HG02623 (cell line): Measurements from ENCODE around the gene TUFT1.

Experiments used
- ATAC-seq: cut with Tn5 transposase; IDR thresholded peaks from one replicate; pipeline ENCODE4 v1.9.1; 2021; ENCODE audit warnings: moderate library complexity; ENCODE audit not compliant: unreplicated experiment

TUFT1 gene

DNA sequence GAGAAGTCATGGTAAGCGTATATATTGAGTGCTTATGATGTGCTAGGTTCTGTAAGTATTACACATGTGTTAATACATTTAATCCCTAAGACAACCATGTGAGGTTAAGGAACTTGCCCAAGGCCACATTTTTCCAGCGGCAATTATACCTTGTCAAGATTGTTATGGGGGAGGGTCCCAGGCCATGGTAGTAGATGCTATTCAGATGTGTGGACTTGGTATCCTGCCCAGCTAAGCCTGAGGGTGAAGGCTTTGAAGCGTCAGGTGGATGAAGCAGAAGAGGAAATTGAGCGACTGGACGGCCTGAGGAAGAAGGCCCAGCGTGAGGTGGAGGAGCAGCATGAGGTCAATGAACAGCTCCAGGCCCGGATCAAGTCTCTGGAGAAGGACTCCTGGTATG is 3.6 kb upstream of the TUFT1 start:
- no peak for ATAC-seq

DNA sequence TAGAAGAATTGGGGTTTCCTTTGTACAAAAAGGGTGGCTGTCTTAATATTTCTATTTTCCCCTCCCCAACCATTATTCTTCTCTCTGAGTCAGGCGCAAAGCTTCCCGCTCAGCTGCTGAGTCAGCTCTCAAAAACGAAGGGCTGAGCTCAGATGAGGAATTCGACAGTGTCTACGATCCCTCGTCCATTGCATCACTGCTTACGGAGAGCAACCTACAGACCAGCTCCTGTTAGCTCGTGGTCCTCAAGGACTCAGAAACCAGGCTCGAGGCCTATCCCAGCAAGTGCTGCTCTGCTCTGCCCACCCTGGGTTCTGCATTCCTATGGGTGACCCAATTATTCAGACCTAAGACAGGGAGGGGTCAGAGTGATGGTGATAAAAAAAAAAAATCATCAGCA is 3.0 kb upstream of the TUFT1 start:
- ATAC-seq: no peak

DNA sequence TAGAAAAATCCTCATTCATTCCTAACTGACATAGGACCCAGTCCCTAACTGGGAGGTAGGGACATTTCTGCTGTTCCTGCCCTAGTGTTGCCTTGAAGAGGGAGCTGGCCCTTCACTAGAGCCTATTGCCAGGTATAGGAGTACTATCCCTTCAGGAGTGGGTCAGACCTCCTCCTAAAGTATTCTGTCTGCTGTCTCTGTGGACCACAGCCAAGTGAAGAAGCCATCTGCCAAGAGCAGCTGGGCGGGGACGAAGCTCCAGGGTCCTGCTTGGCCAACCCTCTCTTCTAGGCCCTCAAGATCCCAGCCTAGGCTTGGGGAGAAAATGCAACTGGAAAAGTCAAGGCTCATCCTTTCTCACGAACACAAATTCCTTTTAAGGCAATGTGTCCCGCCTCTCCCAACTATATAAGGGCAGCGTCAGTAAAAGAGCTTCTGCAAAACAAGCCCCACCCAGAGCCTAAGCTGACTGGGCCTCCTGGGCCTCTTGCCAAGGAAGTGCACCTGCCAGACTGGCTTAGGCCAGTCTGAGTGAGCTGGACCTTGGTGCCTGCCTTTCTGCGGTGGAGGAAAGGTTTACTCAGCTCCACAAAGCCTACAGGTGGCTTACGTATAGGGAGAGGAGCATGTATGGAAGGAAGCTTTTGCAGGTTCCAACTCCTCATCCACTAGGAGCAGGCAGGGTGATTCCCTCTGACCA is 638 bp upstream of the TUFT1 start:
- ATAC-seq: peak; percentile 26

DNA sequence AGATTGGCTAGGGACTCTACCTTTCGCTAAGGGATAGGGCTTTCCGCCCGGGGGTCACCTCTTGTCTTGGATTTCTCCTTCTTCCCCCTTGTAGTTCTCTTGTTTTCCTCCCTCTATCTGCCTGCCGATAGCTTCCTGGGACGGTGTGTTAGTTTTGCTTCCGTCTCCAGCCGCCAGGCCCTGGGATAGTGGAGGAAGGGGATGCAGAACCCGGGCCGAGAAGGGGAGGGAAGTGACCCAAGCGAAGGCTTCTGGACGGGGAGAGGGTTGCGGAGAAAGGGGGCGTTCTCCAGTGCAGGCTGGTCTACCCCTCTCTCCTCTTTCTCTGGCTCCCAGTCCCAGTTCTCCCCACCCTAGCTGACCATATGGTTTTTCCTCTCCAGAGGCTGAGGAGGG is 871 bp downstream of the TUFT1 start:
- ATAC-seq: no peak

DNA sequence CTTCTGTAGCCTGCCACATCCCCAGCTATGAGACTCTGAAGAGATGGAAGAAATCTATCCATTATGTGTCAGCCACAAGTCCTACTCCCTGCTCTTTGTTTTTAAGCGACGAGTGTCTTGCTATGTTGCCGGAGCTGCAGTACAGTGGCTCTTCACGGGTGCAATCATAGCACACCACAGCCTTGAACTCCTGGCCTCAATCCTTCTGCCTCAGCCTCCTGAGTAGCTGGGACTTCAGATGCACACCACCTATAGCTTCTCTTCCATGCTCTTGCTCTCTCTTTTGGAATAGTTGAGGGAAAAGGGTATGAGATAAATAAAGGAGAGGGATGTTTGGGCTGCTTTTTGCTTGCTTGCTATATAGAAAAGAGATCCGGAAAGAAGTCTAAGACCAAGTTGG is 1.6 kb downstream of the TUFT1 start:
- no peak for ATAC-seq

DNA sequence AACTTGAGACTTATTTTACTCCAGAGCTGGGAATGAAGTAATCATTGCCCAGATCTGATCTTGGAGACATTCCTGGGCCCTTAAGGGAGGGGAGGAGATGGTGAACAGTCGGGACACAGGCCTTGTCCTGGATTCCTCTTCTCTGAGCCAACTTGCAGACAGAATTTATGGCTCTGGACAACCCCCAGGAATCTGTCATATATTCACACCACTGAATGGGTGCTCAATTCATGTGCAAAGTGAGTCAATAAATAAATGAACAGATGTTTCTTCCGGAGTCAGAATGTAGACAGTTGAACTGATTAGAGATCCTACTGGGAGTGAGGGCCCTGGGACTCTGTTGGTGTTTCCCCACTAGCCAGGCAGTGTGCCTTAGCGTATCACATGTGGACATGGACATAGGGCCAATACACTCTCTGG is 2.6 kb downstream of the TUFT1 start:
- ATAC-seq: no peak

DNA sequence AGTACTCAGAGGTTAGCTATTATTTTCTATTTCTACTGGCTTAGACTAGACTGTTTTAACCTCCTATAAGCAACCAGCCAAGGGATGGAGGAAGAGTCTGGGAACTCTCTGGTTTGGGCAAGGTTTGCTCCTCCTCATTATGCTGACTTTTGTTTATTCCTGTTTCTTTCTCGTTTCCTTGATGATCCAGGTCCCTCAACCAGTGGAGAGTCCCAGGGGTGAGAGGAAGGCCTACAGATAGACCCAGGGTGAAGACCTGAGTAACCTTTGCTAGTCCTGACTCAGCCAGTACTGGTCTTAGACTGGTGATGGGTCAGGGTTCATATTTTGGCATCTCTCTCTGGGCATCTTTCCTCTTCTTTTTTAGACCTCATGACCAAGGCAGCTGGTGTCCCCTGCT is 5.4 kb downstream of the TUFT1 start:
- no peak for ATAC-seq

DNA sequence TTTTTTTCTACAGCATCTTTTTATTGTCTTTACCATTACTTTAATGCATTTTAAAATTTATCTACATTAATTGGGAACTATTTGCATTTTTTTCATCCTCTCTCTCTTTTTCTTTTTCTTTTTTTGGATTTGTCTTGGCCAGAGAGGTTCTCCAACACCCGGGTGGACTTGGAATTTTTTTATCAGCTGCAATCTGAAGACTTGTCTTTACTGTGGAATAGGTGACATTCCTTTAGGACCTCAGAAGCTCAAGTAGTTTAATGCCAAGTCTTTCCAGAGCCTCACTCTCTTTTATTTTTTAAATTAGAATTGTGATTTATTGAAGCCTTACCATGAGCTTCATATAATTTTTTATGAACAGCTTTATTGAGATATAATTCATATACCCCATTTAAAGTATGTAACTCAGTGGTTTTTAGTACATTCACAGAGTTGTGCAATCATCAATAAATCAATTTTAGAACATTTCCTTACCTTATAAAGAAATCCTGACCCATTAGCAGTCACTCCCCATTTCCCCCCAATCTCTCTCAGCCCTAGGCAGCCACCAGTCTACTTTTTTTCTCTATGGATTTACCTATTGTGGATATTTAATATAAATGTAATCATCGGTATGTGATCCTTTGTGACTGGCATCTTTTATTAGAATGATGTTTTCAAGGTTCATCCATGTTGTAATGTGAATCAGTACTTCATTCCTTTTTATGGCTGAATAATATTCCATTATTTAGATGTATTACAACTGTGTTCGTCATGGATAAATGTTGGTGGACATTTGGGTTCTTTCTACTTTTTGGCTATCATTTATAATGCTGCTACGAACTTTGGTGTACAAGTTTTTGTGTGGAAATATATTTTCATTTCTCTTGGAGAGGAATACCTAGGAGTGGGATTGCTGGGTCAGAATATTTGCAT is 6.2 kb downstream of the TUFT1 start:
- no peak for ATAC-seq

DNA sequence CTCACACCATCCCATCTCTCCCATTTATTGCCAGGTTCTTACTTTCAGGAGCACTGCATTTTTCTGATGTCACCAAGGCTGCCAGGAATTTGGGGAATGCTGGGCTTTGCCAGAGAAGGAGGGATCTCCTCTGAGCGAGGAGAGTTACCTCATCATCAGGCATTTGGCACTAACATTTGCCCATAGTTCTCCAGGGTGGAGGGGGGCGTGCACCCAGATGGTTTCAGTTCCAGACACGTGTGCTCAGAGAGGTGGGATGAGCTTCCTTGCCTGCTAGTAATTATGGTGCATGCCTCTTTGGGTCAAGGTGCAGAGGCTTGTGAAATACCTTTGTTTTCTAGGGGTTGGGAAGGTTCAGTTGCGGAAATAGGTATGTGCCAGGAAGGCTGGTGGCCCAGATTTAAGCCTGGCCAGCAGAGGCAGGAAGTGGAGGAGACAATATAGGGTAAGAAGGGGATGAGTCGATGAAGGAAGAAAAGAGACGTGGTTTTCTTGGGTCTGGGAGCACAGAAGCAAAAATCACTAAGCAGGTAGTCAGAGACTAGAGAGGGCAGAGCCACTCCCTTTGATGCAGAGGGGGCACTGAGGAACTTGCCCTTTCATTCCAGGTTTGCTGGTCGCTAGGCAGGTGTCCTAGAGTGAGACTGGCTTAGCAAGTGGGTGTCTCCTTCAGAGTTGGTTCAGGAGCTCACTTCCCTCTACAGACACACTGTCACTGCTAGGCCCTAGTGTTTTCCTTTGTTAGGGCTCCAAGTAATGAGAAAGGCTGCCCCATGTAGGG is 7.2 kb downstream of the TUFT1 start:
- ATAC-seq: no peak

DNA sequence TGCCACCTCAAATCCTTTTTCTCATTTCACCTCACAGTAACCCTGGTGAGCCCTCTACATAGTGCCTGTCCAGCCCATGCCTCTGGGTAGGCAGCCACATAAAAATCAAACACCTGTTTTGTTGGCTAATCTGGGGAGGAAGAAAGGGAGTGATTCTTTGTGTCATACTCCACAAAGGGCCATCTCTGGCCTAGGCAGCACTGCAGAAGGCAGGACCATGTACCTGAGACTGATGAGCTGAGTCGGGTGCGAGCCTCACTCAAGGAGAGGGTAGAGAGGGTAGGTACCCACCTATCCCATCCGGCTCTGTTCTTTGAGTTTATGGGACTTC is 7.8 kb downstream of the TUFT1 start:
- ATAC-seq: no peak

DNA sequence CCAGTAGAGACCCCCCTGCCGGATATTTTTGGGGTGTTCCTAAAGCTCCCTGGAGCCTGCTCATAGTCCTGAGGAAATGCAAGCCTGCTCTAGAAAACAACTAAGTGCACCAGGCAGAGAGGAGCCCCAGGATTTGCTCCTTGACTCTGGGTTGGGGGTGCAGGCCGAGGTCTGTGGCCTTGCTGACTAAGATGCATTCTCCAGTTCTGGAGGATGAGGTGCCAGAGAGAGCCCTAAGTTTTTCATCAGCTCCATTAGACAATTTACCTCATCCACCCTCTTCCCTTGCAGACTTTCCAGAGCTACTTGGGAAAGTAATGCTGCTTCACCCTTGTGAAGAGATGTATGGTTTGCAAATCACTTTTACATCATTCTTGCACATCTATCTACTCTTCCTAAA is 9.1 kb downstream of the TUFT1 start:
- no peak for ATAC-seq

DNA sequence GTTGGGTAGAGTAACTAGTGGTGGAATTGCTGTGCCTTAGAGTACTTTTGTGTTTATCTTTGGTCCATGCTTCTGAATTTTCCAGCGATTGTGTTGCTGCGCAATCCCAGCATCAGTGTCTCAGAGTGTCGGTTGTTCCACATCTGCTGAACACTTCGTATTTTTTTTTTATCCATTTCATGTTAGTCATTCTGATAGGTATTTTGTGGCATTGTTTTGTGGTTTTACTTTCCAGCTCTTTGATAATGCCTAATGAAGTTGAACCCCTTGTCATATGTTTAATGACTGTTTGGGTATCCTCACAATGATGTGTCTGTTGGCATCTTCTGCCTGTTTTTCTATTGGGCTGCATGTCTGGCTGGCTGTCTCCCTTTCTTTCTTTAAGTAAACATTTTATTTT is 13.6 kb downstream of the TUFT1 start:
- no peak for ATAC-seq

DNA sequence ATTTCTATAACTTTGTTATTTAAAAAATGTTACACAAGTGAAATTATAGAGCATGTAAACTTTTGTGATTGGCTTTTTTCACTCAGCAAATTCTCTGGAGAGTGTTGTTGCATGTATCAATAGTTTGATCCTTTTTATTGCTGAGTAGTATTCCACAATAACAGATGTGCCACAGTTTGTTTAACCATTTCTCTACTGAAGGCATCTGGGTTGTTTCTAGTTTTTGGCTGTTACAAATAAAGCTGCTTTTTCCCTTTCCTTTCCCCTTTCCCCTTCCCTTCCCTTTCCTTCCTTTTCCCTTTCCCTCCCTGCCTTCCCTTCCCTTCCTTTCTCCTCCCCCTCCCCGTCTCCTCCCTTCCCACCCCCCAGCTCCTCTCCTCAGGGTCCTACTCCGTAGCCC is 15.9 kb downstream of the TUFT1 start:
- no peak for ATAC-seq

DNA sequence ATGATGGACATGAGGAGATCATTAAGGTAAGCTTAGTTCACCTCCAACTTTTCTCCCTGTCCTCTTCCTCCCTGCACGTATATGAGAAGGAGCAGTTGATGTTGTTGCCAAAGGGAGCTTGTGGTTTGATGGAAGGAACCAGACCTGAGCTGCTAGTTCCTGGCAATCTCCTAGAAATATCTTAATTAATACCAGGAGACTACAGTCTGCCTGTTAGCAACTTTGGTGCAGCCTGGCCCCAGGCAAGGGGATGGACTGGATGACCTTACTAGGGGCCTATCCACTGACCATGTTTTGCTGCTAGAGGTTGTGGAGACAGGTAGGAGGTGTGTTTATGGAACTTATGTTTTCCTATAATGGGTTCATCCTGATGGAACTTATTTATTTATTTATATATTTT is 22.6 kb downstream of the TUFT1 start:
- ATAC-seq: no peak

DNA sequence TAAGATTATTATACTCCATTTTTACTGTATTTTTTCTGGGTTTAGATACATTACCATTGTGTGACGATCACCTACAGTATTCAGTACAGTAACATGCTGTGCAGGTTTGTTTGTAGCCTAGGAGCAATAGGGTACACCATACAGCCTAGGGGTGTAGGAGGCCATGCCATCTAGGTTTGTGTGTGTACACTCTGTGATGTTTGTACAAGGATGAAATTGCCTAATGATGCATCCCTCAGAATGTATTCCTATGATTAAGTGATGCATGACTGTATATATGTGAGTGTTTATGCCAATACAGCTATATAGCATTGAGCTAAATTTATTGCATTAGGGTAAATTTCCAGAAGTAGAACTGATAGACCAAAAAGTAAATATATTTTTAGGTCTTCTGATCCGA is 23.3 kb downstream of the TUFT1 start:
- ATAC-seq: no peak

DNA sequence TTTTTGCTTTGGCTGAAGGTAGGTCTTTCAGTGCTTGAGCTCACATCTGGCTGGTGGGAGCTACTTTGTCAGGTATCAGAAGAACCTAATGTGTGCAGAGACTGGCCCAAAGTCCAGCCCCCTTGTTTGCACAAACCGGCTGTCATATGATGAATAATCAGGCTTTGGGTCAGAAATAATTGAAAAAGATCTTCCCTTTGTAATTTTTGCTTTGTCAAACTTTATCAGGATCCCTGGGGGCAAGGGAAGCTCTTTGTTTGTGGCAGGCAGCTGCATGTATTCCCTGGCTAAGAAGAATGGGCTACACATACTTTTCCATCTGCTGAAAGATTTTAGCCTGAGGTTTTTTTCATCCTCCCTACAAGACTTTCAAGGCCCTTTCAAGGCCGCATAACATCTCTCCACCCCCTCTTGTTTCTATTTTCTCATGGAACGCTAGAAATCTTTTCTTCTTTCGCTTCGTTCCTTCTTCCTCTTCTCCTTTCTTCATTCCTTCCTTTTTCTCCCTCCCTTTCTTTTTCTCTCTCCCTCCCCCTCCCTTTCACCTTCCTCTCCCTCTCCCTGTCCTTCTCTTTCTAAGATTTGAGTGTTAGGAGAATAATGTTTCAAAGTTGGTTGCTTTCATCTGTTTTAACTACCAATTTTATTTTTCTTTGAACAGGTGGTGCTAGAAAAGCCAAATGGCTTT is 25.5 kb downstream of the TUFT1 start:
- ATAC-seq: no peak

DNA sequence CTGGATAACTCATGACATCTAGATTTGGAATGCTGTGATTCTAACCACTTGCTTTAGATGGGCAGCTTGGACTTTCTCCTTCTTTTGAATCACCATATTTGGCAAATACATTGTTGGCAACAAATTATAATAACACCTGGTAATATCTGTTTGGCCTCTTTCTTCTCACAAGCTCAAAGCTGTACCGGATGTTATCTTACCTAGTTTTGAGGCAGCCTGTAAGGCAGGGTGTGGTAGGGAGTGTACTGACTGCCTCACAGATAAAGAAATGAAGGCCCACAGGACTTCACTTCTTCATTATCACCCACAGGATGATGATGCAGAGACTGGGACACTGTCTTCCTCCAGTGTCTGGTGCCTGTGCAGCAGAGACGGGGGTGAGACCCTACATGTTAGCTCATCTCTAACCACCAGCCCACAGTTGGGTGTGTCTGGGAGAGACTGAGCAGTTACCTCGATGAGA is 28.5 kb downstream of the TUFT1 start:
- ATAC-seq: no peak

DNA sequence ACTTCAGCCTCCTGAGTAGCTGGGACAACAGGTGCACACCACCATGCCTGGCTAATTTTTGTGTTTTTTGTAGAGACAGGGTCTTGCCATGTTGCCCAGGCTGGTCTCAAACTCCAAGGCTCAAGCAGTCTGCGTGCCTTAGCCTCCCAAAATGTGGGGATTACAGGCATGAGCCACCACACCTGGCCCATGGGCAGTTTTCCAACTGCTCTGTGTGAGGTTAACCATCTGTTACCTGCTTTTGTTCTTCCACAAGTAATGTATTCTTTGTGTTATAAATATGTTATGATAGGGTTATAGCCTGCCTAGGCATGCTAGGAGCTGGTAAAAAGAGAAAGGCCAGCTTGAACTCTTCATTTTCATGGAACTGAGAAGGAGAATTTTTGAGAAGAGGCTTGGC is 30.7 kb downstream of the TUFT1 start:
- ATAC-seq: no peak

DNA sequence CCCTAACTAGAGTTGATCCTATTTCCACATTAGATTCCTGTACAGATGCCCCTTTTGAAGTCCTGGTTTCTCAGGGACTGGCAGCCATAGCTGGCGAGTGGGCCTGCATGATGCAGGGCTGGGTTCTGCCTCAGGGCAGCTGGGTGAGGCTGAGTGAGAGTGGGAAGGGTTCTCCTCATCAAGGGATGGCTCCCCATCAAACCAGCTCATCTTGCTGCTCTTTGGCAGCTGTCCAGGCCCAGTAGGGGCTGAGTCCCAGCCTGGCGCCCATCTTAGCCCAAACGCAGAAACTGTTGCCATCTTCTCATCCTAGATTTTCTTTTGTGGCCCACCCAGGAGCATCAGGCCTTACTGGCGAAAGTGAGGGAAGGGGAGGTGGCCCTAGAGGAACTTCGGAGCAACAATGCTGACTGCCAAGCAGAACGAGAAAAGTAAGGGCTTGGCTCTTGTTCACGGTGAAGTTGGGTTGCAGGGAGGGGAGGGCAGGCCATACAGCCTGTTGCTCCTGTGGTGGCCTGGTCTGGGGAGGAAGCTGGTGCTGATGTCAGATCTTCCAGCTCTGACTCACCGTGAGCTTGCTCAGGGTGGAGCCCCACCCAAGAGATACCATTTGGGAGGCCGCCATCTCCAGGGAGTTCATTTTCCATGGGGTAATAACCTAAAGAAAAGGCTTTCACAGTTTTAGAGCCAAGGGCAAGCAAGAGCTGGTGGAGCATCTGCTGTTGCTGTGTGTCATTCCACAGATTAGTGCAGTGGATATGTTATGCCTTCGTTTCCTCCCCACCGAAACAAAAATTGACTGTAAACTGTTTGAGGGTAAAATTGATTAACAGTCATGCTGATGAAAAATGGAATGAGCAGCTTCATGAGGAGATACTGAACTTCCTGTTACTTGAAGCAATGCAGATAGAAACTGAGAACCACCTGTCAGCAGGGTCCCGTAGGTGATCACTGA is 34.7 kb downstream of the TUFT1 start:
- ATAC-seq: no peak

DNA sequence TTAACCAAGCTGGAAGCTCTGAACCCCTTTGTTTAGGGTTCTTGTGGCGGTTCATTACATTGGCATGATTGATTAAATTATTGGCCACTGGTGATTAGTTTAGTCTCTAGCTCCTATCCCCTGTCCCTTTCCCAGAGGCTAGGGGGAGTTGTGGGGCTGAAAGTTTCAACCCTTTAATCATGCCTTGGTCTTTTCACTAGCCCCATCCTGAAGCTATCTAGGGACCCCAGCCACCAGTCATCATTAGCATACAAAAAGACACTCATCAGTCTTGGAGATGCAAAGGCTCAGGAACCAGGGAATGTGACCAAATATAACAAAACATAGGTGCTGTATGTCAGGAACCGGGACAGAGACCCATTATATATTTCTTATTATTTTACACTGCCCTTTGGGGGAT is 37.1 kb downstream of the TUFT1 start:
- no peak for ATAC-seq
